Activated B cell treated with CpG ODN at 0.5 μM for 24 hours (primary cell): Measurements from ENCODE around the gene SUGCT. TPM values are rescaled to one million over a fixed set of nuclear protein-coding genes. Genes with fewer than 3 reads are reported as not detected.

Experiments used
- ATAC-seq: fragments of 200-7000 bp; cut with Tn5 transposase; one replicate; pipeline ENCODE4 v1.10.0; 2021; ENCODE audit warnings: low read depth, mild to moderate bottlenecking, moderate library complexity
- CTCF ChIA-PET: fragments of 350-600 bp; sonication (Branson Sonifier 250); formaldehyde crosslinking; loops from one replicate; lab custom pipeline; 2021; ENCODE audit warnings: antibody characterized with exemption; lab: Charles Lee
- POLR2A ChIA-PET: fragments of 350-600 bp; sonication (Branson Sonifier 250); formaldehyde crosslinking; loops from one replicate; lab custom pipeline; 2021; ENCODE audit warnings: antibody characterized with exemption; lab: Charles Lee
- DNase-seq: peaks from one replicate; pipeline ENCODE4 v3.0.0; 2022
- H3K27ac Mint-ChIP-seq: one replicate; pipeline ENCODE4 v1.8.0; 2020; ENCODE audit warnings: mixed read lengths
- H3K27me3 Mint-ChIP-seq: one replicate; pipeline ENCODE4 v1.8.0; 2021; ENCODE audit warnings: mixed read lengths
- H3K36me3 Mint-ChIP-seq: one replicate; pipeline ENCODE4 v1.8.0; 2021; ENCODE audit warnings: low read depth, mixed read lengths
- H3K4me1 Mint-ChIP-seq: one replicate; pipeline ENCODE4 v1.8.0; 2021; ENCODE audit warnings: mixed read lengths
- H3K4me3 Mint-ChIP-seq: one replicate; pipeline ENCODE4 v1.8.0; 2020; ENCODE audit warnings: mild to moderate bottlenecking, mixed read lengths
- H3K9me3 Mint-ChIP-seq: one replicate; pipeline ENCODE4 v1.8.0; 2020; ENCODE audit warnings: mixed read lengths
- CTCF ChIP-seq: fragments of 200-600 bp; IDR thresholded peaks from one replicate; pipeline ENCODE4 v1.8.0; 2022; ENCODE audit warnings: antibody characterized with exemption, mild to moderate bottlenecking
- intact Hi-C: fragments of 100-400 bp; cut with micrococcal nuclease; formaldehyde crosslinking; loops from one replicate; pipeline ENCODE4 v1.15.1; 2024
- total RNA-seq: library from RNA; stranded (reverse); gene quantifications from 2 replicates; pipeline ENCODE4 v1.2.3, GENCODE V29; 2022

Gene SUGCT
- total RNA-seq, 1 donor from 2014 or later = 1.3 TPM

DNA sequence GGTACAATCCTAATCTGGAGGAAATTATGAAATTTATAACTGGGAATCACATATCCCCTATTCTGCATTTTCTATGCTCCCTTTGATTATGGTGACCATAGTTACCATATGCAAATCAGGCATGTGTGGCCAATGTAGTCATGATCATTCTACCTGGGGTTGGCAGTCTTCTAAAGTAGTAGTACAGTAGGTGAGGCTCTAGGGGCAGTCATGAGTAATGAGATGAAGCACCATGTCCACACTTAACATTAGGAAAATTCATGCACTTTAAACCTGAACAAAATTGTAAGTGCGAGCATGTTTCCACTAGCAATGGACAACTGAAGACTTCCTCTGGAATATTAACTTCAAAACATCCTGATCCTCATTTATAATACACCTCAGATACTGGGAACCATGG, 545.9 kb downstream of the SUGCT start:
- no peak for ATAC-seq
- no peaks in the 10 kb centered on the region for H3K9me3 Mint-ChIP-seq
- ChIA-PET POLR2A (no interaction called here), CTCF (no interaction called here)
- H3K36me3 Mint-ChIP-seq = no peaks in the 10 kb centered on the region
- intact Hi-C loops = no loop called here
- no peak overlapping the region for H3K27ac Mint-ChIP-seq
- no peak for TF ChIP-seq CTCF
- H3K27me3 Mint-ChIP-seq = no peaks in the 10 kb centered on the region
- no peak overlapping the region for H3K4me3 Mint-ChIP-seq
- H3K4me1 Mint-ChIP-seq = no peaks in the 10 kb centered on the region
- no peak for DNase-seq

DNA sequence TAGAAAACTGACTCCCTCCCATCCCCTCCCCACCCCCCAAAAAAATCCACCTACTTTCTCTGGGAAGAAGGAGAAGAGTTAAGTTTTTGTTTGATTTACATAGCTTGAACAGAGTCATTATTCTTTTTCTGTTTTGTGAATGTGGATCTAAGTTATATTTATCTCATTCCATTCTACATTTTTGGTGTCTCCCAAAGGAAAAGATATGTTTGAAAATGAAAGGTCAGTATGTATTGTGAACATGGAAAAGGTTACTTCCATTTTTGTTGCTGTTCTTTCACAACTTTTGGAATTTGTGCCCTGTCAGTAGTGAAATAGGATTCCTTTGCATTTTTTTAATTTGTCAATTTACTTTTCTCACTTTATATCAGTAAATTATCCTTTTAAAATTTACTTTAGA, 547.9 kb downstream of the SUGCT start:
- no peak overlapping the region for H3K27ac Mint-ChIP-seq
- TF ChIP-seq CTCF = no peak
- intact Hi-C loops = no loop called here
- H3K27me3 Mint-ChIP-seq = no peaks in the 10 kb centered on the region
- no peaks in the 10 kb centered on the region for H3K36me3 Mint-ChIP-seq
- no peaks in the 10 kb centered on the region for H3K4me1 Mint-ChIP-seq
- DNase-seq (no peak), ATAC-seq (no peak)
- no peaks in the 10 kb centered on the region for H3K9me3 Mint-ChIP-seq
- POLR2A ChIA-PET = no interaction called here
- CTCF ChIA-PET = no interaction called here
- H3K4me3 Mint-ChIP-seq = no peak overlapping the region

GRCh38 chr7:40694026-40694809, 559.4 kb downstream of the SUGCT start:
- DNase-seq (no peak), ATAC-seq (no peak)
- POLR2A ChIA-PET = no interaction called here
- no peak overlapping the region for H3K4me3 Mint-ChIP-seq
- H3K27me3 Mint-ChIP-seq = no peaks in the 10 kb centered on the region
- CTCF ChIA-PET = no interaction called here
- intact Hi-C loops = no loop called here
- TF ChIP-seq CTCF = no peak
- H3K27ac Mint-ChIP-seq = no peak overlapping the region
- H3K9me3 Mint-ChIP-seq = no peaks in the 10 kb centered on the region
- no peaks in the 10 kb centered on the region for H3K4me1 Mint-ChIP-seq
- H3K36me3 Mint-ChIP-seq = no peaks in the 10 kb centered on the region

GRCh38 chr7:40694991-40695390, 560.2 kb downstream of the SUGCT start:
- H3K4me3 Mint-ChIP-seq = no peak overlapping the region
- TF ChIP-seq CTCF = no peak
- ChIA-PET CTCF (no interaction called here), POLR2A (no interaction called here)
- intact Hi-C loops = no loop called here
- H3K27ac Mint-ChIP-seq = no peak overlapping the region
- H3K27me3 Mint-ChIP-seq = no peaks in the 10 kb centered on the region
- no peak for DNase-seq
- no peak for ATAC-seq
- H3K9me3 Mint-ChIP-seq = no peaks in the 10 kb centered on the region
- no peaks in the 10 kb centered on the region for H3K4me1 Mint-ChIP-seq
- H3K36me3 Mint-ChIP-seq = no peaks in the 10 kb centered on the region

DNA sequence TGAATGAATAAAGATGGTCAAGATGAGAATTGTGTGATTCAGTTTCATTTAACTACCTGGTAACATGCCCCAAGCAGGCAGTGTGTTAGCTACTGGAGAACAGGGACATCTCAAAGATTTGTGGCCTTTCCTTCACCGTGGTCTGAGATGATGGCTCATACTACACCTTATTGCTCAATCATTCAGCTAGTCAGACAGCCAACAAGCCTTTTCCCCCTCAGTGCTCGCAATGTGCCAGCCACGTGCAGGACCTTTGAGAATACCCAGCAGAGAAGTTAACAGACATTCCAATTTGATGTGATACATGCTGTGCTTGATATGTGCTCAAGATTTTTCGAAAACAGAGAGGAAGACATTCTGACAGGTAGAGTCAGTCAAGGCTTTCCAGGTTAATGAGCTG, 562.8 kb downstream of the SUGCT start:
- Mint-ChIP-seq H3K4me1 (no peaks in the 10 kb centered on the region), H3K36me3 (no peaks in the 10 kb centered on the region), H3K9me3 (no peaks in the 10 kb centered on the region), H3K27ac (no peak overlapping the region), H3K27me3 (no peaks in the 10 kb centered on the region), H3K4me3 (no peak overlapping the region)
- no peak for TF ChIP-seq CTCF
- ChIA-PET CTCF (no interaction called here), POLR2A (no interaction called here)
- intact Hi-C loops = no loop called here
- ATAC-seq = no peak
- no peak for DNase-seq
